GM19463 (cell line): ENCODE measurements around the gene RGS7.
A peak's percentile ranks its signal among the peaks of the same experiment; 100 is the strongest.
"Not testable (repeated sequence)": the region's sequence is repeated elsewhere in the genome, so short reads cannot be mapped to it uniquely, and the experiment has no call there.

Experiments
- ATAC-seq: cut with Tn5 transposase; IDR thresholded peaks from one replicate; pipeline ENCODE4 v1.9.1; 2021; ENCODE audit warnings: mild to moderate bottlenecking, moderate library complexity; ENCODE audit not compliant: unreplicated experiment

The RGS7 gene

DNA sequence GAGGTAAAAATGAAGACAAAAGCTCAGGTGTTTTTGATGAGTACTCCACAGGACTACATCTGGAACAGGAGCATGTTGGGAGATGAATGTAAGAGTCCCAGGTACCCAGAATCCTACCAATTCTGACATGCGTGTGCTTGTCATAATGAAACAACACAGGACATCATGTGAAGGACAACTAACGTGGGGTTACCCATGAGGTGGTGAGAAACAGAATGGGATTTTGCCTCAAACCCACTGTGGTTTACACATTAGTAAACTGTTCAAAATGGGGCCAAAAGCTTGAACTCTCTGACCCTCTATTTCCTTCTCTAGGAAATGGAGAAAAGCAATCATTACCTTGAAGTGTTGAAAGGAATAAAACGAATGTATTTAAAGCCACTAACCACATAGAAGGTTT lies 266.2 kb downstream of the RGS7 start:
- peak; percentile 52 for ATAC-seq

DNA sequence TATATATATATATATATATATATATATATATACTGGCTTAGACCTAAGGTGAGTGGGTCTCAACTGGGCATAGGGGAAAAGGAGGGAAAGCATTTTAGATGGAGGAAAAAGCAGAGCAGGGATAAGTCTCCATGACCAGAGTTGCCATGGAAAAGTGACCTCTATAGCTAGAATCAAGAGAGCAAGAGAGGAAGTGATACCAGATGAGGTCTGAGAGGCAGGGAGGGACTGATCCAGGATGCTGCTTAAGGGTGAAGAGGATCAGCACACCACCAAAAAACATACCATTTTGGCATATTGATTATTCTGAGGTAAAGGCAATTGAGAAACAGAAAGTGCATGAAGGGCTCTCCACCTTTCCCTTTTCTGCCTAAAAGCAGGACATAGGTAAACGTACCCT lies 267.9 kb downstream of the RGS7 start:
- ATAC-seq = not testable (repeated sequence)

DNA sequence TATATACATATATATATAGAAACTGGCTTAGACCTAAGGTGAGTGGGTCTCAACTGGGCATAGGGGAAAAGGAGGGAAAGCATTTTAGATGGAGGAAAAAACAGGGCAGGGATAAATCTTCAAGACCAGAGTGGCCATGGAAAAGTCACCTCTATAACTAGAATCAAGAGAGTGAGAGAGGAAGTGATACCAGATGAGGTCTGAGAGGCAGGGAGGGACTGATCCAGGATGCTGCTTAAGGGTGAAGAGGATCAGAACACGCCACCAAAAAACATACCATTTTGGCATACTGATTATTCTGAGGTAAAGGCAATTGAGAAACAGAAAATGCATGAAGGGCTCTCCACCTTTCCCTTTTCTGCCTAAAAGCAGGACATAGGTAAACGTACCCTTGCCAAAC lies 268.9 kb downstream of the RGS7 start:
- ATAC-seq = not testable (repeated sequence)

DNA sequence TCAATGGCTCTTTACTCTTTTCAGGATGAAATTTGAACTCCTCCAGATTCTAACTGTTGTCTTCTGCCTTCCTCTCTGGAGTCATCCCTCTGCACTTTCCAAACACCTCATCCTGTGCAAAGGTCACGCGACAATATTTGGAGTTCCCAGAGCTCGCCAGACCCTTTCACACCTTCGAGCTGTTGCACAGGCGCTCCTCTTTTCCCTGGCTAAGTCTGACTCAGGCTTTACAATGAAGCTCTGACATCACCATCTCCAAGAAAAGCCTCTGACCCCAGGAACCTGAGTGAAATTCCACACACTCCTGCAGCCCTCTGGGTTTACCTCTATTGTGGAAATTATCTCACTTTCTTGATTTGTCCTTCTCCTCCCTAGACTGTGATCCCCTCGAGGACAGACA lies 270.3 kb downstream of the RGS7 start:
- no peak for ATAC-seq

DNA sequence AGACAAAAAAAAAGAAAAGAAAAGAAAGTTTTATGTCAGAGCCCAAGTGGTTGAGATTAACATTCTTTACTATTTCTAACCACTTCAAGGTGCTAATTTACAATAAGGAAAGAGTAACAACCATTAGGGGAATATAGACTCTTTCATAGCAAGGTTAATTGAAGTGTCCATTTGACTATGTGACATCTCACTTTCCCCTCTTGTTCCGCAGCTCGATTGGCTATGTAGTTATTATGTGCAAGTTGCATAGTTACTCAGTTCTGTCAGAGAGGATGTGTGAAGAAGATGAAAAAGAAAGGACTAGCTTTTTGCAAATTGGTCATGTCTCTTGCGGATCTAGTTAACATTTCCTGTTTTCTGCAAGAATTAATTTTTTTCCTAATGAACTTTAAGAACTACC lies 273.7 kb downstream of the RGS7 start:
- ATAC-seq = no peak

DNA sequence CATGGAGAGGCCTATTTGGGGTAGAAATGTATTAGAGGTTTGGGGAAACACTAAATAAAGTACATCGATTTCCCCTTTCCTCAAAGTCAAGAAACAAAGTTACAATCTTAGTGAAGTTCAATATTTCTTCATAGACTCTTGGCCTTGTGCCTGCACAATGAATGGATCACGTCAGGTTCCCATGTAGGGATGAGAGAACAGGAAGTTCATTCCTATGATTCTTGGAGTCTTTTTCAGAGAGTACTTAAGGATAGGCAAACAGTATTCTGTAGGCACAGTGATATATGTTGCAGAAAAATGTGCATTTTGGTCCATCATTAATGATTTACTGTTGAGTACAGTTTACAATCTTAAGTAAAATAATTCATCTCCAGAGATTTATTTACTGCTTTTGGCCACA lies 275.5 kb downstream of the RGS7 start:
- no peak for ATAC-seq

DNA sequence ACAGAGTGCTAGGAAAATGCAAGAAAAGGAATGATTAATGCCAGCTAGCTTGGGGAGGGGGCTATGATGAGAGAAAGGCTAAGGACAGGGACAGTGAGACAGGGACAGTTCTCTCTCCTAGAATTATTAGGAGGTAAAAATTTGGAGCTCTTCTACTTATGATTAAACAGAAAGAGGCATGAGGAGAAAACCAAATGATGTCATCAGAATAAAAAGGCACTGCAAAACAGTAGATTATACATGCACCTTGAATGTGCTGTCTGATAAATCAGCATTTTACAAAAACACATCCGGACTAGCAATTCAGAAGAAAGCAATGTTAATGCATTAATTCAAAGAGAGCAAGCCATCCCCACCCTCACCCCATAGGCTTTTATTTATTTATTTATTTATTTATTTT lies 277.5 kb downstream of the RGS7 start:
- ATAC-seq = no peak

DNA sequence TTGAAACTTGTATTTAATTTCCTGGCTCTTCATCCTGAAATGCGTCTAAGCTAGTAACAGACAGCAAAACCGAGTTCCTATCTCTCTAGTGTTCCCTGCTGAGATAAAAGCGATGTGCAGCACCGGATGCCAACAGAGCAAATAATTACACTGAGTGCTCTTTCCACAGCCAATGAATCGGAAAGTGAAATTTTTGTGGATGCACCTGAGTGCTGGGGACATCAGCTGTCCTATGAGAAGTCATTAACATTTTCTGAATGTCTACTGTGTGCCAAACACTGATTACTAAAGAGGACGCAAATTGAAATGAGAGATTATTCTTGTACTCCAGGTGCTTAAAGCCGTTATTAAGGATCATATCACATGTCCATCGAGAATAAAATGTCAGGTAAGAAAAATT lies 278.0 kb downstream of the RGS7 start:
- no peak for ATAC-seq

DNA sequence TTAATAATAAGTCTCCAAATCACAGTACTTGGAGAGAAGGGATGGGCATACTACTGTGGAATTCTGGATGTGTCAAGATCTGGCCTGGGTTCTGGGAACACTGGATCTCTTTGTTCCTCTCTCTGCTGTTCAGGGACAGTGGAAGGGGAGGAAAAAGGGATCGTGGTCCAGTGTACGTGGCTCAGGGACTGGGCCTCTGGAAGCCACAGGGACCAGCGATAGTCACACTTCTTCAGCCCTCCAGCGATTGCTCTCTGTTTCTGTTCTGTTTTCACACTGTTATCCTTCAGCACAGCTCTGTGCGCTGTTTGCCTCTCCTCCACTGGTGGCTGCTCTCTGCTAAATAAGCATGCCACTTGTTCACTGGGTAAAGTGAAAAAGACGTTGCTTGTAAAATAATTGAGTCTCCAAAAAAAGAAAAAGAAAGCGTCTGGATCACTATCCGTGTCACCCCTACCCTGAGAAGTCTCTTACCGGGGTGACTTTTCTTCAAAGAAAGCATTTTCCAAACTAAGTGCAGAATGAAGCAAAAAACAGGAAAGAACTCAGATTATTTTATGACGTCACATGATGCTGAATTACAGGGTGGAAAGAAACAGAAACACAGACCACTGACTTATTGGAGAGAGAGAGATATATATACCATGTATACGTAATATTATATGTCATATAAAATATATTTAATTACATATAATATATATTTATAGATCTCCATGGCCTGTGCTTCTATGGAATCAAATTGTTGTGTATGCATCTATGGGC lies 279.4 kb downstream of the RGS7 start:
- ATAC-seq = no peak

DNA sequence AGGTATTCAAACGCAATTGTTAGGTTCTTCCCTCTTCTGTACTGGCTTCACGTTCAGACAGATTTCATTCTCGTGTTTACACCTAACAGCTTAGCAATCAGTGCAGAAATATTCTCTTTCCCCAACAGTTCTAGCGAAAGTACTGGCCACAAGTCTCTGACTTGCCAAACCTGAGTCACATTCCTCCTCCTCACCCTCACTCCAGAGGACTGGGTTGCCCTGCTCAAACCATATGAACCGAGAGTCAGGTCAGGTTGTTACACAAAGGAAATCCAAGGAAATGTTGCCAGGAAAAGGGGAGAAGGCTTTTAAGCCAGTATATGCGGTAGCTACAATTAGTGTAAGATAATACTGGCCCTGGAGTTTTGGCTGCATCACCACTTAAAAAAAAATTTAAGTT lies 282.5 kb downstream of the RGS7 start:
- ATAC-seq = no peak

DNA sequence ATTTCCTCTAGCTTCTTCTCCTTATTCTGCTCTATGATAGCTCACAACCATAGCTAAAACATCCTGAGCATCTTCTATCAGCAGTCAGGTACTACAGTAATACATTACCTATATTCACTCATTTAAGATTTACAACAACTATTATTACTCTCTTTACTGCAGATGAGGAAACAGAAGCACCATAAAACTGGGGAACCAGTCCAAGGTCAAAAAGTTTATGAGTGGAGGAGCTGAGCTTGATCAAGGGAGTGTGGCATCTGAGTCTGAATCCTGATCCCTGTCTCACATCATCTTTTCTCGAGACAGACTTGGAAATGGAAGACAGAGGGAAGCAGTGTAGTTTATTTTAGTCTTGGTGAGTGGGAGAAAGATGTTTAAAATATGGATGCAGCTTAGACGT lies 288.6 kb downstream of the RGS7 start:
- no peak for ATAC-seq

DNA sequence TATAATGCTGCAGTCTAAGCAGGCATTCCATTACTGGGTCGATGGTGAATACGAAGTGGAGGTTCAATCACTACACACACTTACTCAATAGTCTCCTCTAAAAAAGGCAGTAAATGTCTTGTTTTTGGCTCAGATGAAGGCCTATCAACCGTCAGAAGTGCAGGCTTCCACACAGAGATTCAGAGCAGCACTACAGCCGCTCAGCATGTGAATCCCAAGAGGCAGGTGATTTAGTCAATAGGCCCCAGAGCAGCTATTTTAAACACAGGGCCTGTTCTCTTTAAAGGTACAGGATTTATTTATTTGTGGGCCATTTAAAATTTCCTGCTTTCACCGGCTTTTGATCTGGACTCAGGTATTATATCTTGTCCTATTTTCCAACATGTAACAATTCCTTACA lies 293.7 kb downstream of the RGS7 start:
- ATAC-seq = no peak

DNA sequence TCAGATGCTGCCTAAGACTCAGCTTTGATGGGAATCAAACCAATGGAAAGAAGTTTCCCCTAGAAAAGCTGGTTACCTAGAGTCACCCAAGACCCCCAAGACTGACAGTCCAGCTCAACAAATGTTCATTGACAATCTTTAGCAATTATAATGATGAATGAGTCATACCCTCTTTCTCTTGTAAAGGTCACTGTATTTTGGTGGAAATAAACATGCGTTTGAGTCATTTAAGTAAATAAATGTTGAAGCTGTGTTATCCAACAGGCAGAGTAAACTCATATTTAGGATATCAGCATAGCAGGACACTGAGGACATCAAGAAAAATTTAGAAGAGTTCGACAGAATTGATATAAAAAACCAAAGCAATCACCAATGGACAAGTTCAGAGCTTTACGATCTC lies 295.9 kb downstream of the RGS7 start:
- ATAC-seq = no peak

DNA sequence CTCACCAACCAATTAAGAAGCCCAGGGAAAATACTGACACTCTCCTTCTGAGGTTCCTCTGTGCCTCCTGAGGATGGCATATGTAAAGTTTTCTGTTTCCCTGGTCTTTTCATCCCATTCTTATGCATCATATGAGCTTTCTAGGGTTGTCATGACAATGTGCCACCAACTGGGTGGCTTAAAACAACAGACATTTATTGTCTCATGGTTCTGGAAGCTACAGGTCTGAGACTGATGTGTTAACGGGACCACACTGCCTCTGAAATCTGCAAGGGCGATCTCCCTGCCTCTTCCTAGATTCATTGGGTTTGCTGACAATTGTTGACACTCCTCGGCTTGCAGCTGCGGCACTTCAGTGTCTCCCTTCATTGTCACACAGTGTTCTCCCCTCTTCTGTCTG lies 308.4 kb downstream of the RGS7 start:
- no peak for ATAC-seq

DNA sequence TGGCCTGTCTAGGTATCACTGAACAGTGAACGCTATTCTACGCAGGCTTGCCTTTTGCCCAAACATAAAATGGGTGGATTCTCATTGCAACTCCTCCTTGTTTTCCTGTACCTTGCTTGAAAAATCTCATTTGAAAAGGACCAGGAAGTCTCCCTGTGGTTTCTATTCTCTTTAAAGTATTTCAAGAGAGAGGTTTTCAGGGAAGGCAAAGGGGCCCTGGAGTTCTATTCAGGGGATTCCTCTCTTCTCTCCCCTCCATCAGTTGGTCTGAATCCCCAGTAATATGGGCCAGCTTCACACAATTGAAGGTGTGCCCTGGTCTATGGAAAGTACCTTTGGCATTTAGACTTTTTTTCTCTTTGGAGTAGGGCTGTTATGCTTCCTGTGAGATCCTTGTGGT lies 311.3 kb downstream of the RGS7 start:
- ATAC-seq = no peak

DNA sequence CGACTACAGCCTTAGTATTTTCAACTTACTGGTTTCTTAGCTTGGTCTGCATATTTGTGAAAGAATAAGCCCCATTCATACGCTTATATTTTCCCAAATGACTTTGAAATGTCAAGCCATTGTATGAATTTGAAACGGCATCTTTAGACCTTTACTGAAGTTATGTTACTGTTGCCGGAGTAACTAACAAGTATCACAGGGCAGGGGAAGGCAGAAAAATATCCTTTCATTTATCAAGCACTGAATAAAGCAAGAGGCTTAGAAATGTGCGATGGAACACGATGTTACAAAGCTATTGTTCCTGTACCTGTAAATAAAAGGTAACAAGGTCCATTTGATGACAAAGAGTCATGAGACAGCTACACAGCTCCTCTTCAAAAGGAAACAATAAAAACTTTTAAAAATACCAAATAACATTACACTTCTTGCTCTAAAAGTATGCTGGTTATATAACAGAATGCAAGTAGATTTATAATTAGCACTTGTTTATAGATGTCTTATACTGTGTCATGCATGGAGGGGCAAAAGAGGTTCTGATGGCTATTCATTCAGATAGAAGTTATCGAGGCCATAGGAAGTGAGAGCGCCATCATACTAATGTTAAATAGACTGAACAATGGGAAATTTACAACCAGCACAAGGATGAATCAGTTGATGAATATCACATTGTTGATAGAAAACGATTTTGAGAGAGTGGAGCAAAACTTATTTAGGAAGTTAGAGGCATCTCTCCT lies 322.6 kb downstream of the RGS7 start:
- ATAC-seq = no peak

DNA sequence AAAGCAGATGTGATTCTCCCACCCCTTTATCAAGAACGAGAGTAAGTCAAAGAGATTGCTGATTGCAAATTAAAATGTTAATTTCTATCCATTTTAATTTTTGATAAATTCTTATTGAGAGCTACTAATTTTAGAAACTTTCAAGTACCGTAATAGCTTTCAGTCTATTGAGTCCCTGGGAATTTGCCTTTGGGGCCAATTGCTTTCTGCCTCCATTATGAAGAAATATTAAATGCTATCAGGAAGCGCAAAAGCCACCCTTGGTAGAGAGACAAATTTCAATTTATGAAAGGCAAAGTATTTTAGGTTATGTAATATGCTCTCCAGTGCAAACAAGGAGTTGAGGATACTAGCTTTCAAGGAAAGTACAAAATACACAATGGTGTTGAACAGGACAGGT lies 332.2 kb downstream of the RGS7 start:
- no peak for ATAC-seq

DNA sequence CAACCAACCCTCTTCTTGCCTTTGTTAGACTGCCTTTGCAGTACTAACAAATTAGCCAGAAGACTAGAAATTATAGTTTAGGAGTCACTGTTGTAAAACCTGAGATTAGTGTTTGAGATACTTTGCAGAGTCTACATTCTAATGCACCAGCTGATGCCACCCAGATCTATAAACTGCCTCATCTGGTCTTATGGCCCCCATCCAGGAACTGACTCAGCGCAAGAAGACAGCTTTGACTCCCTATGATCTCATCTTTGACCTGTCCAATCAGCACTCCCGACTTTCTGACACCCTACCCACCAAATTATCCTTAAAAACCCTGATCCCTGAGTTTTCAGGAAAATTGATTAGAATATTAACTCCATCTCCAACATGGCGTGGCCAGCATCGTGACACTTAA lies 334.6 kb downstream of the RGS7 start:
- no peak for ATAC-seq

DNA sequence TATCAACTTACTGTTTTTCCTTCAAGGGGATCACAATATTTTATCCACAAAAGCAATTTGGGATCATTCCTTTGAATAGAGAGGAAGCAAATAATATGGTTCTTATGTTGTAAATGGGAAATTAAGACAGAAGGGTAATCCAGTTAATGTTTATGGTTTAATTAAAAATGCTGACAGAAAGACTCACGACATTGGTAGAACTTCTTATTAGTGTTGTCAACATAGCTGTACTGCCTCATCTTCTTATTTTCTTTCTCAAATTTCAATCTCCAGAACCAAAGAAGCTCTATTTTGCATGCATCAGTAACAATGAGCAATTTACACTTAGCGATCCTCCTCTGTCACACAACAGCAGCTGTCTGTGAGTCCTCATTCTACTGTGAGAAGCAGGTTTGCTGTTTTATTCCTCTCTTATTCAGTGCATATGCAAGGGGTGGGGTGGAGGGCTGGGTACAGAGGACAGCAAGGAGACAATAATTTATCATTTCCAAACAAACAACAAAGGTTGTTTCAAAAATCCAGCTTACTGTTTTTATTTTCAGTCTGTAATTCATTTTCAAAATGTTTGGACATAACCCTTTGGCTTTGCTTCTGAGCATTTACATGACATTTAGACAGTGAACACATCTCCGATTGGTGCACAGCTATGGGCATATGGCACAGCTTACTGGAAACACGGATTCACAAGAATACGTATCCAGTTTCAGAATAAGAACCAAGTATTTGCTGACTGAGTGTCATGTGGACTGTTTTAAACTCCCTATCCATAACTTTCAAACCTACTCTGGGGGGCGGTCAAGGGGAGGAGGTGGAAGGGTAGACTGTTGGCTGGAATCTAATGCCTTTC lies 335.9 kb downstream of the RGS7 start:
- ATAC-seq = no peak

DNA sequence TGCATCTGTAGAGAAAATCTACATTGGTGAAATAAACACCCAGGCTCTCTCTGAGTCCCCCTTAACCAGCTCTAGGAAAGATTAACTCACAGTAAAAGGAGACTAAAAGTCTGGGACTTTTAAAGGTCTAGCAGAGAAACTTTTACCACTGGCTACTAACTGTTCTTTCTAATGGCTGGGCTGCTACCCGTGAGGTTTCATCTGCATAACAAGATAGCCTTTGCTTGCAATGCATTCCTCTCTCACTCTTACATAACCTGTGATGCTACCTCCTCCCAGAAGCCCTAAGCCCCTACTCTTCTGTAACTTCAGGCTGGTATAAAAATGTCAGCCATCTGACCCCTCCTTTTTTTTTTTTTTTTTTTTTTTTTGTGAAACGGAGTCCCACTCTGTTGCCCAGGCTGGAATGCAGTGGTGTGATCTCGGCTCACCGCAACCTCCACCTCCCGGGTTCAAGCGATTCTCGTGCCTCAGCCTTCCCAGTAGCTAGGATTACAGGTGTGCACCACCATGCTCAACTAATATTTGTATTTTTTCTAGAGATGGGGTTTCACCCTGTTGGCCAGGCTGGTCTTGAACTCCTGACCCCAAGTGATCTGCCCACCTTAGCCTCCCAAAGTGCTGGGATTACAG lies 344.2 kb downstream of the RGS7 start:
- ATAC-seq = no peak

DNA sequence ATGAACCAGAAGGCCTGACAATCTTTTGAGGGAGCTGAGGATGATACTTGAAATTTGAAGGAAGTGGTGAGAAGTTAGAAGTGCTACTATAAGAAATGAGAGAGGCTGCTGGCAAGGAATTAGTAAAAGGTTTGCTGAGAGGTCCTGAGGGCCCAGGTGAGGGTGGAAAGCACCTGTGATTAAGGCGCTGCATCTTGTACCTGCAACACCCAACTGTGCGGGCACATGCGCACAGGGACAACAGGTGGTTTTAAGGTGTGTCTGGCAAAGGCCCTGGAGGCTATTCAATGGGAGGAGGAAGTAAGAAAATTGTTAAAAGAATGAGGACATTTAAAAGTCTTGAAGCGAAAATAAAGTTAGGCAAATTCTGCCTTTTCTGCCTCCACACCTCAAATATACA lies 349.3 kb downstream of the RGS7 start:
- ATAC-seq = no peak
